Mesendoderm (in vitro differentiated cells): ENCODE measurements around the gene CORO2B.
A peak's percentile ranks its signal among the peaks of the same experiment; 100 is the strongest.

Source experiments
- DNase-seq: peaks from one replicate; pipeline ENCODE4 v3.0.0; 2013
- H2AK5ac ChIP-seq: 2 replicates; pipeline ENCODE4 v1.6.1; 2013; ENCODE audit warnings: low read length, inconsistent platforms
- H2BK120ac ChIP-seq: 2 replicates; pipeline ENCODE4 v1.6.1; 2013; ENCODE audit warnings: low read depth, mild to moderate bottlenecking, low read length, moderate library complexity, mixed read lengths
- H2BK15ac ChIP-seq: replicated peaks from 2 replicates; pipeline ENCODE4 v1.6.1; 2013; ENCODE audit warnings: low read depth, mild to moderate bottlenecking, moderate library complexity
- H2BK5ac ChIP-seq: 2 replicates; pipeline ENCODE4 v1.6.1; 2013; ENCODE audit warnings: low read length, inconsistent platforms
- H3K18ac ChIP-seq: 2 replicates; pipeline ENCODE4 v1.6.1; 2013; ENCODE audit warnings: mild to moderate bottlenecking, low read length, mixed read lengths
- H3K23ac ChIP-seq: one replicate; pipeline ENCODE4 v1.6.1; 2013; ENCODE audit warnings: low read length
- H3K27ac ChIP-seq: 2 replicates; pipeline ENCODE4 v1.5.1; 2013; ENCODE audit warnings: low read depth, mild to moderate bottlenecking, inconsistent platforms, low read length, moderate library complexity
- H3K27me3 ChIP-seq: 2 replicates; pipeline ENCODE4 v1.6.1; 2013; ENCODE audit warnings: low read length, control low read depth, mild to moderate bottlenecking, inconsistent platforms; ENCODE audit not compliant: insufficient read depth, poor library complexity
- H3K36me3 ChIP-seq: 2 replicates; pipeline ENCODE4 v1.6.1; 2013; ENCODE audit warnings: low read length, inconsistent platforms; ENCODE audit not compliant: control insufficient read depth, insufficient read depth
- H3K4ac ChIP-seq: one replicate; pipeline ENCODE4 v1.6.1; 2013; ENCODE audit warnings: low read depth, mild to moderate bottlenecking, low read length, moderate library complexity
- H3K4me1 ChIP-seq: 2 replicates; pipeline ENCODE4 v1.6.1; 2013; ENCODE audit warnings: low read depth, low read length, inconsistent platforms; ENCODE audit not compliant: control insufficient read depth
- H3K4me2 ChIP-seq: 2 replicates; pipeline ENCODE4 v1.6.1; 2013; ENCODE audit warnings: low read length
- H3K4me3 ChIP-seq: 2 replicates; pipeline ENCODE4 v1.5.1; 2013; ENCODE audit warnings: mild to moderate bottlenecking, low read length
- H3K56ac ChIP-seq: one replicate; pipeline ENCODE4 v1.6.1; 2013; ENCODE audit warnings: low read length
- H3K79me1 ChIP-seq: 2 replicates; pipeline ENCODE4 v1.6.1; 2013; ENCODE audit warnings: low read length, inconsistent platforms
- H3K79me2 ChIP-seq: 2 replicates; pipeline ENCODE4 v1.6.1; 2013; ENCODE audit warnings: mild to moderate bottlenecking, low read length; ENCODE audit not compliant: control insufficient read depth, insufficient read depth
- H3K9ac ChIP-seq: 2 replicates; pipeline ENCODE4 v1.6.1; 2013; ENCODE audit warnings: low read length, inconsistent platforms
- H4K5ac ChIP-seq: one replicate; pipeline ENCODE4 v1.6.1; 2013; ENCODE audit warnings: low read length
- H4K8ac ChIP-seq: one replicate; pipeline ENCODE4 v1.6.1; 2013; ENCODE audit warnings: low read depth, mild to moderate bottlenecking, control low read depth, low read length, moderate library complexity
- WGBS: extraction: QIAGEN DNeasy Blood & Tissue Kit; methylation state at CpG from one replicate; pipeline ENCODE4 v1.1.7; 2013; ENCODE audit warnings: low lambda C conversion rate, missing lambda C conversion rate; ENCODE audit not compliant: insufficient coverage; ENCODE audit errors: extremely low coverage; 5-methylcytosine and 5-hydroxymethylcytosine counted together

The CORO2B gene

DNA sequence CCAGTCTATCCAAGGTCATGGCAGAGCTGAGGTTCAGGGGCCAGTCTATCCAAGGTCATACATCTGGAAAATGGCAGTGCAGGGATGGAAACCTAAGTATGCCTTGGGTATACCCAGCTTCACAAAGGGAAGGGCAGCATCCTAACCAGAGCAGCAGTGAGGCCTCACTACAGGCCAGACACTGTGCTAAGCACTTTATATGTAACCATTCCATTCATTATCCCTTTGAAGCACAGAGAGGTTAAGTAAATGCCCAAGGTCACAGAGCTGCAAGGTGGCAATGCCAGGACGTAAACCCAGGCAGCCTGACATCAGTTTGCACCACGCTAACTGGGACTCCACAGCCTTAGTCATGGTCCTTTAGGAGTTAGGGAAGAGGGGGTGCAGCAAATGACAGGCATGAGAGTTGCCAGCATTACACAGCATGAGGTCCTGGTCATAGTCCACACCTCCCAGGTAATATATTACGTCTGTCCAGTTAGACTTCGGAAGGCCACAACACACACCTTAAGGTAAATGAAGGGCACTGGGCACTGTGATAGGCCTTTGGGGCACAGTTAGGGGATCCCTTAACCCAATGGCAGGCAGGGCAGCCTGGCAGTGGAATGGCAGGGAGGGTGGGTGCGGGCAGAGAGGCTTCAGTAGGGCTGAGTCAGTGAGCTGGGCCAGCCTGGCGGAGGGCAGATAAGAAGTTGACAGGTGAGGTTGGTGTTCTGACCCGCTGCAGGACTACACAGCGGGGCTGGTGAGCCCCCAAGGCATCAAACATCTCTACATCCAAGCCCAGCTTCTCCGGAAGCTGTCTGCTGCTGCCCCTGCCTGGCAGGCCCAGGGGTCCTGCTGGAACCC lies 21.1 kb upstream of the CORO2B start:
- Histone ChIP-seq H2AK5ac (no peak overlapping the region), H3K56ac (no peak overlapping the region), H3K79me1 (peaks cover 3% of the 10 kb centered on the region), H3K18ac (no peak overlapping the region), H3K23ac (no peak overlapping the region), H3K36me3 (no peaks in the 10 kb centered on the region), H2BK120ac (no peak overlapping the region), H3K4me1 (peaks cover 7% of the 10 kb centered on the region), H3K4ac (no peak overlapping the region), H2BK5ac (no peak overlapping the region), H2BK15ac (no peak overlapping the region), H3K79me2 (no peaks in the 10 kb centered on the region), H4K8ac (no peak overlapping the region), H3K27me3 (no peaks in the 10 kb centered on the region), H3K9ac (no peak overlapping the region), H3K4me2 (no peak overlapping the region), H4K5ac (no peak overlapping the region), H3K27ac (no peak overlapping the region), H3K4me3 (no peak overlapping the region)
- no peak for DNase-seq
- no CpG with 5 or more reads among the region's 9 CpGs for WGBS

DNA sequence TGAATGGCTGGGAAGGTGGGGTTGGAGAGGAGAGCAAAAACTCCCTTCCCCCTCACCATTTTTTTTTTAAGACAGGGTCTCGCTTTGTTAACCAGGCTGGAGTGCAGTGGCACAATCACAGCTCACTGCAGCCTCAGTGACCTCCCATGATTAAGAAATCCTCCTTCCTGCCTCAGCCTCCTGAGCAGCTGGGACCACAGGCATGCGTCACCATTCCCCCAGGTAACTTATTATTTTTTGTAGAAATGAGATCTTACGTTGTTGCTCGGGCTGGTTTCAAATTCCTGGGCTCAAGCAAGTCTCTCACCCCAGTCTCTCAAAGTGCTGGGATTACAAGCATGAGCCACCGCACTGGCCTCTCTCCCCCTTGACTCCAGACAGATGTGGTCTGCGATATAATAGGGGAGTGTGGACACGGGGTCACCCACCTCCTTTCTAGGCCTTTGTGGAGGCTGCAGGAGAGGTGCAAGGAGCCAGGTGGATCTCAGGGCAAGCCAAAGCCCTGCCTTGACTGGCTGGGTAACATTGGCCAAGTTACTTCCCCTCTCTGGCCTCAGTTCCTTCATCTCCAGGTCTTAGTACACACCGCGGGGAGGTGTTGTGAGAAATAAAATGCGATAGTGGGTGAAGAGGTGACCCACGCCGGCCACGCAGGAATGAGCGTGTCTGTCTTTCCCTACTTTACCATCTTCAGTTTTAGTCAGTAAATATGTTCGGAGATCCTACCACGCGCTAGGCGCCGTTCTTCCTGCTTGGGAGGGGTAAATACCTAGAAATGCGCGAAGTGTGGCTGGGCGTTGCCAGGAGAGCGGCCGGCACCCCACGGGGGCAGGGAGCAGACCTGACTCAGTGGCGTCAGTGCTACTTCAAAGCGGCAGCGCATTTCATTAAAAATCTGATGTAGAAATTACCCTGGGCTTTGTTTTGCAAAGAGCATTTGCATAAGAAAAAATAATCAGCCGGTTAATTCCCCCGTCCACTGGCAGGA lies 20.2 kb upstream of the CORO2B start:
- no peak overlapping the region for H2BK15ac ChIP-seq
- peak overlapping the region; percentile 21 for H2BK5ac ChIP-seq
- peaks cover 7% of the 10 kb centered on the region for H3K4me1 ChIP-seq
- H4K8ac ChIP-seq, result no peak overlapping the region
- peaks cover 3% of the 10 kb centered on the region for H3K79me1 ChIP-seq
- no peak overlapping the region for H2AK5ac ChIP-seq
- peak; percentile 63 for DNase-seq
- no peaks in the 10 kb centered on the region for H3K36me3 ChIP-seq
- H3K18ac ChIP-seq, result peak overlapping the region; percentile 18
- peak overlapping the region; percentile 87 for H3K56ac ChIP-seq
- H2BK120ac ChIP-seq, result no peak overlapping the region
- H4K5ac ChIP-seq, result no peak overlapping the region
- H3K4me3 ChIP-seq, result no peak overlapping the region
- no CpG with 5 or more reads among the region's 30 CpGs for WGBS
- H3K4me2 ChIP-seq, result peak overlapping the region; percentile 59
- H3K9ac ChIP-seq, result peak overlapping the region; percentile 71
- no peak overlapping the region for H3K4ac ChIP-seq
- H3K23ac ChIP-seq, result peak overlapping the region; percentile 15
- no peaks in the 10 kb centered on the region for H3K27me3 ChIP-seq
- no peaks in the 10 kb centered on the region for H3K79me2 ChIP-seq
- H3K27ac ChIP-seq, result no peak overlapping the region

DNA sequence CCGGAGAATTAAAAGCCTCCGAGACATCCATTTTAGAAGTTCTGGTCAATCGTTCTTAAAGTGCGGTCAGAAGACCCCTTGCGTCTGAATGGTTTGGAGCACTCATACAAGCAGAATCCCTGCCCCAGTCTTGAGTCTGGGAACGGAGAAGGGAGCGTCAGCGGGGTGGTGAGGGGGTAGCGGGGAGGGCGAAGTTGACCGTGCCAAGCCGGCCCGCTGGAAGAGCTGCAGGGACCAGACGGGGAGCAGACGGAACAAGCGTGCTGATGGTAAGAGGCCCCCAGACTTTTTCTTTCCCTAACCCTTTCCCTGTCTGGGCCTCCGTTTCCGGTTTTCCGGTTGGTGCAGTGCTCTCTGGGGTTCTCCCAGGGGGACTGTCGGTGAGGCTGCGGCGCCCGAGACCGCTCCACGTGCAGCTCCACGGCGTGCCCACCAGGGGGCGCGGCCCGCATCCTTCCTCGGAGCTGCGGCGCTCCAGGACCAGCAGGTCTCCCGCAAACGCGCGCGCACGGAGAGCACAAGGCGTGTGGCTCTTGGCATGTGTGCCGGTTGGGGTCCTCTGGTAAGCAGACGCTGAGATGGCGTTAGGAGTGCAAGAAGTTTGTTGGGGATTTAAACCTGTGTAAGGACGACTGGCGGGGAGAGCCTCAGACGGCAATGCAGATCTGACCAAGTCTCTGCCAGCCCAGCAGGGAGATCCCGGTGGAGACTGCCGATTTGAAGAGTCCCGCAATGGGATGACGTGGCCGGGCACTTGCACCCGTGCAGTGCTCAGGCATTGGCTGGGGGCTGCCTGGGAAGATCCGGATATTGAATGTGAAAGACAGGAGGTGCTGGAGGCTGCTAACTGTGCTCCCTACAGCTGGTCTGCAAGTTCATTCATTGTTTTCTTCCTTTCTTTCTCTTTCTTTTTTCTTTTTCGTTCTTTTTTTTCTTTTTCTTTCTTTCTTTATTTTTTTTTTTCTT lies 19.2 kb upstream of the CORO2B start:
- Histone ChIP-seq H3K56ac (peak overlapping the region; percentile 89), H3K27ac (peak overlapping the region; percentile 13), H2AK5ac (no peak overlapping the region), H3K23ac (no peak overlapping the region), H3K4me2 (peak overlapping the region; percentile 85), H3K4me3 (peak overlapping the region; percentile 22), H3K18ac (peak overlapping the region; percentile 18), H4K8ac (no peak overlapping the region), H3K79me1 (peaks cover 3% of the 10 kb centered on the region), H2BK120ac (no peak overlapping the region), H3K4ac (no peak overlapping the region), H3K9ac (peak overlapping the region; percentile 71), H3K36me3 (no peaks in the 10 kb centered on the region), H2BK15ac (no peak overlapping the region), H4K5ac (no peak overlapping the region), H2BK5ac (peak overlapping the region; percentile 31), H3K79me2 (no peaks in the 10 kb centered on the region), H3K4me1 (peaks cover 7% of the 10 kb centered on the region), H3K27me3 (no peaks in the 10 kb centered on the region)
- WGBS, result no CpG with 5 or more reads among the region's 54 CpGs
- DNase-seq, result peak; percentile 93

DNA sequence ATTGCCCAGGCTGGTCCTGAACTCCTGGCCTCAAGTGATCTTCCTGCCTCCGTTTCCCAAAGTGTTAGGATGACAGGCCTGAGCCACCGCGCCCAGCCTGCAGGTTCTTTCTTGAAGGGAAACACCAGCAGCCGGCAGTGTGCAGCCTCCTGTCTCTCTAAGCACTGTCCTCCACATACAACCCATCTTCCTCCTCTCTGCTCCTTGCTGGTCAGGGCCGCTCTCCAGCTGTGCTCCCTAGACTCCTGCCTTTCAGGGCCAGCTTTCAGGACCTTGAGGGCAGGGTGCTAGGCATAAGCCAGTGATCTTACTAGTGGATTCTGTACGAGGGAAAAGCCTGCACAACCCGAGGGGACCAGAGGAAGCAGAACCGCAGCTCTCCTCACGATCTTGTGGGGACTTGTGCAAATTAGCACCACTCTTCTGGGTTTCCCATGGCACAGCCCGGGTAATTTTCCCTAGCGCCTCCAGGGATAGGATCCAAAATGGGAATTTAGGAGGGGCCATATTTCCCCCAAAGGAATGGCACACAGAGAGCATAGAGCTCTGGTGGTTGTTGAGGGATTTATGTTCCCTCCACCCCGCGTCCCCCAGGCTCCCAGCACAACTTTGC lies 18.2 kb upstream of the CORO2B start:
- Histone ChIP-seq H4K8ac (no peak overlapping the region), H2AK5ac (peak overlapping the region; percentile 72), H3K4me2 (no peak overlapping the region), H3K79me1 (peaks cover 3% of the 10 kb centered on the region), H3K56ac (peak overlapping the region; percentile 39), H3K27ac (no peak overlapping the region), H2BK5ac (no peak overlapping the region), H4K5ac (no peak overlapping the region), H3K36me3 (no peaks in the 10 kb centered on the region), H3K4ac (no peak overlapping the region), H3K79me2 (no peaks in the 10 kb centered on the region), H2BK15ac (no peak overlapping the region), H3K4me1 (peaks cover 8% of the 10 kb centered on the region), H2BK120ac (no peak overlapping the region), H3K4me3 (no peak overlapping the region), H3K18ac (no peak overlapping the region), H3K27me3 (no peaks in the 10 kb centered on the region), H3K23ac (no peak overlapping the region), H3K9ac (peak overlapping the region; percentile 22)
- no peak for DNase-seq
- WGBS, result no CpG with 5 or more reads among the region's 13 CpGs
